BE2C (cell line): ENCODE data around the gene TEX30.

Experiments used
- DNase-seq: peaks from one replicate; pipeline ENCODE4 v3.0.0-alpha.2; 2020
- H3K27me3 ChIP-seq: fragments of 250-450 bp; sonication (Bioruptor Pico); 2 replicates; pipeline ENCODE4 v1.5.1; 2020; ENCODE audit warnings: mild to moderate bottlenecking
- H3K36me3 ChIP-seq: fragments of 250-450 bp; sonication (Bioruptor Pico); 2 replicates; pipeline ENCODE4 v1.5.1; 2020; ENCODE audit warnings: mild to moderate bottlenecking
- H3K4me1 ChIP-seq: fragments of 250-450 bp; sonication (Bioruptor Pico); 2 replicates; pipeline ENCODE4 v1.5.1; 2020
- H3K4me3 ChIP-seq: 2 replicates; pipeline ENCODE4 v1.5.1; 2011; ENCODE audit warnings: low read depth, low read length
- H3K9me3 ChIP-seq: fragments of 250-450 bp; sonication (Bioruptor Pico); 2 replicates; pipeline ENCODE4 v1.5.1; 2020
- TF ChIP-seq, protein P1 (sequence below): IDR thresholded peaks from 2 replicates; pipeline ENCODE4 v1.5.1; 2012; ENCODE audit warnings: mild to moderate bottlenecking, low read depth, low read length

TEX30 gene

DNA sequence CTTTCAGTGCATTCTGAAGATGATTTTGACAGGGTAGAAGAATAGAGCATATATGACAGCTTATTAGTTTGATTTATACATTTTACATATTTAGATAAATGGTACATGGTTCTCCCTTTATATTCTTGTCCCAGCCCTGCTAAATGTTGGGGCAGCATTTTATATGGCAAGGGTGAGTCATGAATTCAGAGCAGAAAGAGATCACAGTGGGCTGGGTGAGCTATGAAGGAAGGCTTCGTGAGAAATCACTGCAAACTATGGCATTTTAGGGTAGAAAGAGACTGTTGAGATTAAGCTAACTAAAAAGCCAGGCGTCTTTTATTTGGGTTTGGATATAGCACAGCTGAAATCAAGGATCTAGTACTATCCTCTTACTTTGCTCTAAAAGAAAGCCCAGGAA, 54.8 kb downstream of the TEX30 start:
- H3K27me3 ChIP-seq = no peaks in the 10 kb centered on the region
- H3K9me3 ChIP-seq = no peaks in the 10 kb centered on the region
- H3K4me1 ChIP-seq = no peaks in the 10 kb centered on the region
- H3K4me3 ChIP-seq = no peak overlapping the region
- no peaks in the 10 kb centered on the region for H3K36me3 ChIP-seq
- TF ChIP-seq, protein P1, sequence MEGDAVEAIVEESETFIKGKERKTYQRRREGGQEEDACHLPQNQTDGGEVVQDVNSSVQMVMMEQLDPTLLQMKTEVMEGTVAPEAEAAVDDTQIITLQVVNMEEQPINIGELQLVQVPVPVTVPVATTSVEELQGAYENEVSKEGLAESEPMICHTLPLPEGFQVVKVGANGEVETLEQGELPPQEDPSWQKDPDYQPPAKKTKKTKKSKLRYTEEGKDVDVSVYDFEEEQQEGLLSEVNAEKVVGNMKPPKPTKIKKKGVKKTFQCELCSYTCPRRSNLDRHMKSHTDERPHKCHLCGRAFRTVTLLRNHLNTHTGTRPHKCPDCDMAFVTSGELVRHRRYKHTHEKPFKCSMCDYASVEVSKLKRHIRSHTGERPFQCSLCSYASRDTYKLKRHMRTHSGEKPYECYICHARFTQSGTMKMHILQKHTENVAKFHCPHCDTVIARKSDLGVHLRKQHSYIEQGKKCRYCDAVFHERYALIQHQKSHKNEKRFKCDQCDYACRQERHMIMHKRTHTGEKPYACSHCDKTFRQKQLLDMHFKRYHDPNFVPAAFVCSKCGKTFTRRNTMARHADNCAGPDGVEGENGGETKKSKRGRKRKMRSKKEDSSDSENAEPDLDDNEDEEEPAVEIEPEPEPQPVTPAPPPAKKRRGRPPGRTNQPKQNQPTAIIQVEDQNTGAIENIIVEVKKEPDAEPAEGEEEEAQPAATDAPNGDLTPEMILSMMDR = no peak
- DNase-seq = no peak
